GM12878 (cell line): Measurements from ENCODE around the gene CBARP. TPM values are rescaled to one million over a fixed set of nuclear protein-coding genes. Genes with fewer than 3 reads are reported as not detected.

Experiments
- ATAC-seq: fragments of 200-7000 bp; cut with Tn5 transposase; 3 replicates; pipeline ENCODE4 v1.9.1; 2020; ENCODE audit warnings: mild to moderate bottlenecking, moderate library complexity
- BruUV-seq: library from RNA; stranded (reverse); fragments of 400-500 nt; replicated peaks from 2 replicates; lab custom pipeline; 2021; lab: Mats Ljungman, UMichigan
- CTCF ChIA-PET: fragments of 300-600 bp; sonication (Branson Sonifier 250); formaldehyde crosslinking; extraction: SDS; loops from one replicate; lab custom pipeline; 2021; ENCODE audit warnings: inconsistent platforms; lab: Yijun Ruan, JAX
- POLR2A ChIA-PET: fragments of 350-600 bp; formaldehyde crosslinking; extraction: SDS; loops from one replicate; lab custom pipeline; 2021; ENCODE audit warnings: inconsistent platforms; lab: Charles Lee
- RAD21 ChIA-PET: fragments of 300-600 bp; sonication (Branson Sonifier 250); formaldehyde crosslinking; loops from one replicate; lab custom pipeline; 2023; ENCODE audit warnings: antibody characterized with exemption; ENCODE audit not compliant: unreplicated experiment; lab: Charles Lee
- SMC1A ChIA-PET: fragments of 300-600 bp; sonication (Branson Sonifier 250); formaldehyde crosslinking; loops from one replicate; lab custom pipeline; 2023; ENCODE audit not compliant: unreplicated experiment, uncharacterized antibody; lab: Charles Lee
- DNase-seq: peaks from one replicate; pipeline ENCODE4 v3.0.0-alpha.2; 2011; ENCODE audit warnings: low read depth, low spot score
- FAIRE-seq: peaks from 3 replicates; lab custom pipeline; 2011; peaks lifted over from hg19 to GRCh38; lab: Jason Lieb, UNC
- H2AFZ ChIP-seq: 2 replicates; pipeline ENCODE4 v1.6.0; 2011; ENCODE audit warnings: low read depth, low read length, control low read depth; ENCODE audit not compliant: control insufficient read depth
- H3K27ac ChIP-seq: 2 replicates; pipeline ENCODE4 v1.5.1; 2011; ENCODE audit warnings: control low read depth; ENCODE audit not compliant: control insufficient read depth, insufficient read depth
- H3K27me3 ChIP-seq, 2 experiments: replicated peaks in 1 of 2; 2 replicates each; pipeline versions ENCODE4 v1.6.0 to v1.6.1; 2011; ENCODE audit warnings: low read length in 1 of 2; ENCODE audit not compliant: control insufficient read depth in 2 of 2, insufficient read depth in 2 of 2
- H3K36me3 ChIP-seq, 2 experiments: 2 replicates each; pipeline ENCODE4 v1.5.1; 2011; ENCODE audit warnings: low read length in 1 of 2; ENCODE audit not compliant: control insufficient read depth in 2 of 2, insufficient read depth in 2 of 2
- H3K4me1 ChIP-seq: 2 replicates; pipeline ENCODE4 v1.6.1; 2011; ENCODE audit warnings: mild to moderate bottlenecking, low read length, moderate library complexity, mixed read lengths; ENCODE audit not compliant: control insufficient read depth, insufficient read depth
- H3K4me2 ChIP-seq: 2 replicates; pipeline ENCODE4 v1.6.0; 2011; ENCODE audit warnings: control low read depth; ENCODE audit not compliant: control insufficient read depth, insufficient read depth
- H3K4me3 ChIP-seq: fragments of 200-600 bp; sonication (generic); 2 replicates; pipeline ENCODE4 v1.5.1; 2016
- H3K79me2 ChIP-seq: 2 replicates; pipeline ENCODE4 v1.6.0; 2011; ENCODE audit warnings: low read length; ENCODE audit not compliant: control insufficient read depth, insufficient read depth
- H3K9ac ChIP-seq: 2 replicates; pipeline ENCODE4 v1.8.0; 2011; ENCODE audit warnings: low read length, control low read depth, mixed read lengths; ENCODE audit not compliant: control insufficient read depth, insufficient read depth
- H3K9me3 ChIP-seq: replicated peaks from 3 replicates; pipeline ENCODE4 v1.5.1; 2011; ENCODE audit warnings: mild to moderate bottlenecking, low read length; ENCODE audit not compliant: control insufficient read depth, insufficient read depth
- H4K20me1 ChIP-seq: 2 replicates; pipeline ENCODE4 v1.6.0; 2011; ENCODE audit not compliant: control insufficient read depth, insufficient read depth
- LARP7 ChIP-seq: fragments of 450-650 bp; IDR thresholded peaks from 2 replicates; pipeline ENCODE4 v1.6.1; 2017; ENCODE audit warnings: mild to moderate bottlenecking
- POU2F2 ChIP-seq: IDR thresholded peaks from 3 replicates; pipeline ENCODE4 v1.6.1; 2011; ENCODE audit warnings: low read depth, mild to moderate bottlenecking, low read length, borderline replicate concordance
- ZBTB40 ChIP-seq: fragments of 450-650 bp; IDR thresholded peaks from 2 replicates; pipeline ENCODE4 v1.6.1; 2016; ENCODE audit warnings: mild to moderate bottlenecking, moderate library complexity, borderline replicate concordance
- WGBS: methylation state at CpG from one replicate; pipeline ENCODE4 v1.1.6; 2016; ENCODE audit warnings: low lambda C conversion rate; ENCODE audit not compliant: insufficient replicate concordance, insufficient coverage; ENCODE audit errors: missing lambda C conversion rate; 5-methylcytosine and 5-hydroxymethylcytosine counted together
- in situ Hi-C: fragments of 300-500 bp; cut with MboI; formaldehyde crosslinking; loops from 9 replicates; pipeline ENCODE4 v1.14.3; 2018; ENCODE audit warnings: mixed read lengths
- intact Hi-C: fragments of 100-400 bp; cut with micrococcal nuclease; formaldehyde crosslinking; loops from one replicate; pipeline ENCODE4 v1.14.2; 2022; ENCODE audit not compliant: unreplicated experiment
- polyA plus RNA-seq, 11 experiments: library from polyadenylated mRNA; depleted of rRNA in 4 of 11; unstranded in 6 of 11; stranded (reverse) in 5 of 11; fragments of >200 nt; fragmentation: Nextera tagmentation in 4 of 11; fragmentation: Illumina TruSeq in 1 of 11; extraction: Ambion mirVana in 4 of 11; extraction: Trizol in 1 of 11; gene quantifications; 1 replicate in 1 of 11; 2 replicates in 10 of 11; pipeline versions ENCODE4 v1.2.1 to v1.2.3, GENCODE V29; 2011 to 2016; ENCODE audit warnings: inconsistent platforms in 2 of 11, missing spikeins in 2 of 11, low read depth in 1 of 11
- total RNA-seq, 4 experiments: library from RNA; depleted of rRNA in 3 of 4; stranded (reverse); fragments of >200 nt in 3 of 4; fragmentation: Illumina TruSeq in 1 of 4; extraction: Trizol in 1 of 4; gene quantifications; 2 replicates each; pipeline versions ENCODE4 v1.2.1 to v1.2.3, GENCODE V29; 2013 to 2021

CBARP gene
- total and polyA plus RNA-seq, 10 of the 15 experiments (the other 5 are each of a cell fraction or from before 2014, with no cell fraction given) = 0.04 to 0.59 (median 0.18) TPM; not detected in 3

DNA sequence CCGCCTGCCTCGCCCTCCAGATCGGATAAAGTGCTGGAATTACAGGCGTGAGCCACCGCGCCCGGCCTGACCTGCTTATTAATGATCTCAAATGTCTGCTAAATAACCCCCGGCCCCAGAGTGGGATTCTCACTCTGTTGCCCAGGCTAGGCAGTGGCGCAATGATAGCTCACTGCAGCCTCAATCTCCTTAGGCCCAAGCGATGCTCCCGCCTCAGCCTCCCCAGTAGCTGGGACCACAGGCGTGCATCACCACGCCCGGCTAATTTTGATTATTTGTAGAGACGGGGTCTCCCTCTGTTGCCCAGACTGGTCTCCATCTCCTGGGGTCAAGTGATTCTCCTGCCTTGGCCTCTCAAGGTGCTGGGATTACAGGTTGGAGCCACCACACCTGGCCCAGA lies 3.1 kb upstream of the CBARP start:
- peak overlapping the region; percentile 85 for H3K4me2 ChIP-seq
- TF ChIP-seq ZBTB40 (peak; percentile 20; the same call in 1 of the 2 replicates), POU2F2 (no peak), LARP7 (0 out of 2 replicates have a peak, but pooled peaks have one; percentile 37)
- H3K79me2 ChIP-seq = peaks cover 17% of the 10 kb centered on the region
- ChIA-PET CTCF (interaction anchor here (0.7 to 6.1 kb wide), 13 partner anchors 12 to 377 kb away, joined by 3 to 363 read pairs (median 3); partner anchors contain the start of genes CIRBP, RNU6-2 and SBNO2), SMC1A (interaction anchor here (1.4 to 6.9 kb wide), 2 partner anchors 26 to 128 kb away, joined by 7 to 172 read pairs; partner anchors contain the start of gene CIRBP), POLR2A (interaction anchor here (0.7 to 7.7 kb wide), 3 partner anchors 25 to 333 kb away, joined by 3 to 184 read pairs (median 4); partner anchors contain the start of gene CIRBP), RAD21 (interaction anchor here (0.8 to 2.0 kb wide), 7 partner anchors 18 to 467 kb away, joined by 3 to 18 read pairs (median 4); partner anchors contain the start of gene CIRBP)
- WGBS = 30% methylated on average over 15 of the region's 15 CpGs
- intact Hi-C loops (loop anchor here (5.0 to 10.0 kb wide), 2 partner anchors 139 to 316 kb away; partner anchors contain the start of genes ARID3A and GPX4), in situ Hi-C loops (no loop called here)
- no peak for DNase-seq
- no peaks in the 10 kb centered on the region; the same call in 2 of the 3 replicates for H3K9me3 ChIP-seq
- H3K27me3 ChIP-seq = peaks cover 0 to 10% of the 10 kb centered on the region in 2 experiments; a peak in 3 of 4 replicates
- no peaks in the 10 kb centered on the region; a peak in 2 of 4 replicates for H3K36me3 ChIP-seq
- H3K27ac ChIP-seq = no peak overlapping the region
- no peak overlapping the region; the same call in 1 of the 2 replicates for H2AFZ ChIP-seq
- peak overlapping the region; percentile 60; the same call in 1 of the 2 replicates for H3K4me3 ChIP-seq
- no peak for ATAC-seq
- FAIRE-seq = no peak
- BruUV-seq = no TSS peak
- H3K4me1 ChIP-seq = peaks cover 24% of the 10 kb centered on the region
- H3K9ac ChIP-seq = peak overlapping the region; percentile 85
- H4K20me1 ChIP-seq = no peaks in the 10 kb centered on the region
